Transverse colon (tissue), 4 donors: ENCODE data around the gene MMP21. TPM values are rescaled to one million over a fixed set of nuclear protein-coding genes. Genes with fewer than 3 reads are reported as not detected.

Source experiments
- DNase-seq: peaks from one replicate; pipeline ENCODE4 v3.0.0-alpha.2; 2019
- H3K27ac ChIP-seq, 4 donors: fragments of 200-600 bp; sonication (generic); 2 replicates each; pipeline ENCODE4 v1.5.1; 2016 to 2018; ENCODE audit warnings: inconsistent platforms in 4 of 4
- H3K27me3 ChIP-seq: fragments of 200-600 bp; sonication (generic); 2 replicates; pipeline ENCODE4 v1.5.1; 2017; ENCODE audit warnings: inconsistent platforms
- H3K36me3 ChIP-seq, 4 donors: fragments of 200-600 bp; sonication (generic); 2 replicates each; pipeline ENCODE4 v1.5.1; 2017 to 2019; ENCODE audit warnings: inconsistent platforms in 4 of 4
- H3K4me1 ChIP-seq, 4 donors: fragments of 200-600 bp; sonication (generic); 2 replicates each; pipeline ENCODE4 v1.5.1; 2017 to 2020; ENCODE audit warnings: inconsistent platforms in 4 of 4
- H3K4me3 ChIP-seq, 4 donors: fragments of 200-600 bp; sonication (generic); 1 replicate in 1 of 4; 2 replicates in 3 of 4; pipeline versions ENCODE4 v1.5.1 to v1.6.1; 2017 to 2019; ENCODE audit warnings: inconsistent platforms in 4 of 4
- H3K9me3 ChIP-seq, 2 donors: fragments of 200-600 bp; sonication (generic); 2 replicates each; pipeline ENCODE4 v1.5.1; 2017 to 2019; ENCODE audit warnings: inconsistent platforms in 2 of 2
- EP300 ChIP-seq: sonication (generic); formaldehyde crosslinking; IDR thresholded peaks from one replicate; pipeline ENCODE4 v1.6.1; 2017; ENCODE audit warnings: antibody characterized with exemption, low read depth
- POLR2A ChIP-seq: fragments of 450-650 bp; IDR thresholded peaks from one replicate; pipeline ENCODE4 v1.6.1; 2016; ENCODE audit warnings: antibody characterized with exemption, mild to moderate bottlenecking, moderate library complexity
- POLR2AphosphoS5 ChIP-seq, 3 donors: sonication (generic); formaldehyde crosslinking; IDR thresholded peaks; one replicate each; pipeline ENCODE4 v1.6.1; 2016; ENCODE audit warnings: antibody characterized with exemption in 3 of 3
- WGBS, 2 donors: methylation state at CpG; one replicate each; pipeline ENCODE4 v1.1.5; 2018; ENCODE audit warnings: low coverage in 1 of 2; 5-methylcytosine and 5-hydroxymethylcytosine counted together
- in situ Hi-C, 4 donors: fragments of 200-750 bp; cut with MboI; loops; one replicate each; pipeline versions ENCODE4 v1.15.0 to v1.15.1; 2017; ENCODE audit warnings: low sequenced_read_pairs in 3 of 4, low pct_ligation_motif_present in 1 of 4, low pct_unique_long_range_greater_than_20kb in 1 of 4
- intact Hi-C: fragments of 100-400 bp; cut with DNase I; formaldehyde crosslinking; loops from one replicate; pipeline ENCODE4 v1.15.1; 2023; ENCODE audit warnings: low total_unique reads
- total RNA-seq, 4 donors: library from RNA; depleted of rRNA; stranded (reverse); fragments of >200 nt; gene quantifications; one replicate each; pipeline ENCODE4 v1.1.0, GENCODE V29; 2016
- TF ChIP-seq, protein P1 (sequence below), 5 experiments: fragments of 200-600 bp in 3 of 5; fragments of 450-650 bp in 2 of 5; sonication (generic) in 3 of 5; IDR thresholded peaks; 1 replicate in 2 of 5; 2 replicates in 3 of 5; pipeline ENCODE4 v1.5.1; 2016 to 2017; ENCODE audit warnings: antibody characterized with exemption in 5 of 5, inconsistent platforms in 3 of 5, mild to moderate bottlenecking in 2 of 5, moderate library complexity in 1 of 5

Gene MMP21, protein sequence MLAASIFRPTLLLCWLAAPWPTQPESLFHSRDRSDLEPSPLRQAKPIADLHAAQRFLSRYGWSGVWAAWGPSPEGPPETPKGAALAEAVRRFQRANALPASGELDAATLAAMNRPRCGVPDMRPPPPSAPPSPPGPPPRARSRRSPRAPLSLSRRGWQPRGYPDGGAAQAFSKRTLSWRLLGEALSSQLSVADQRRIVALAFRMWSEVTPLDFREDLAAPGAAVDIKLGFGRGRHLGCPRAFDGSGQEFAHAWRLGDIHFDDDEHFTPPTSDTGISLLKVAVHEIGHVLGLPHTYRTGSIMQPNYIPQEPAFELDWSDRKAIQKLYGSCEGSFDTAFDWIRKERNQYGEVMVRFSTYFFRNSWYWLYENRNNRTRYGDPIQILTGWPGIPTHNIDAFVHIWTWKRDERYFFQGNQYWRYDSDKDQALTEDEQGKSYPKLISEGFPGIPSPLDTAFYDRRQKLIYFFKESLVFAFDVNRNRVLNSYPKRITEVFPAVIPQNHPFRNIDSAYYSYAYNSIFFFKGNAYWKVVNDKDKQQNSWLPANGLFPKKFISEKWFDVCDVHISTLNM
- under 1 TPM in 2 of 4 donors, not detected in 2; 0.16 to 1.00 TPM for total RNA-seq

DNA sequence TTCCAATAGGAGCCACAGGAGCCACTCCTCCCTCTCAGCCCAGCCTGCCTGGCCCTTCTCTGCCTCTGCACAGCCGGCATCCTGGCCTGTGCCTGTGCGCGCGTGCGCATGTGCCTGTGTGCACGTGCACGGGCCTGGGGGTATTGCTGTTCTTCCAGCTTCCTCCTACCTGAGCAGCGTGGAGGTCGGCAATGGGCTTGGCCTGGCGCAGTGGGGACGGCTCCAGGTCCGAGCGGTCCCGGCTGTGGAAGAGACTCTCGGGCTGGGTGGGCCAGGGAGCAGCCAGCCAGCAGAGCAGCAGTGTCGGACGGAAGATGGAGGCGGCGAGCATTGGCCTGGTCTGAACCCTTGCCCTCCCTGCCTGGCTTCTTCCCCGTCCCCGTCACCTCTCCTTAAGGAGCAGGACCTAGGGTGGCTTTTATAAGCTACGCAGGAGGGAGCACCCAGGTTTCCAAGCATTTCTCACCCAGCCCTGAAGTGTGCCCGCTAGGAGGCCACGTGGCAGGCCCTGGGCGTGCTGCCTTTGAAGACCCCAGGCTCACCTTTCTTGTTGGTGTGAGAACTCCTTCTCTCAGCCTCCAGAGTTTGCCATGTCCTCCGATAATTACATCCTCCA lies at the start of gene MMP21:
Gene MMP21, minus strand, starts transcription at position 331 of the 616 bp plus-strand sequence. Its CDS starts 0 bp downstream, at position 331.
- 90 to 94% methylated on average over 2 to 26 of the region's 26 CpGs for WGBS, 2 donors
- Histone ChIP-seq H3K9me3 (no peaks in the 10 kb centered on the region), H3K27ac (no peak within 1 kb of the TSS), H3K27me3 (no peaks in the 10 kb centered on the region), H3K36me3 (no peaks in the 10 kb centered on the region), H3K4me1 (no peaks in the 10 kb centered on the region), H3K4me3 (no peak within 1 kb of the TSS)
- intact Hi-C loops: no loop called here
- TF ChIP-seq, protein P1, sequence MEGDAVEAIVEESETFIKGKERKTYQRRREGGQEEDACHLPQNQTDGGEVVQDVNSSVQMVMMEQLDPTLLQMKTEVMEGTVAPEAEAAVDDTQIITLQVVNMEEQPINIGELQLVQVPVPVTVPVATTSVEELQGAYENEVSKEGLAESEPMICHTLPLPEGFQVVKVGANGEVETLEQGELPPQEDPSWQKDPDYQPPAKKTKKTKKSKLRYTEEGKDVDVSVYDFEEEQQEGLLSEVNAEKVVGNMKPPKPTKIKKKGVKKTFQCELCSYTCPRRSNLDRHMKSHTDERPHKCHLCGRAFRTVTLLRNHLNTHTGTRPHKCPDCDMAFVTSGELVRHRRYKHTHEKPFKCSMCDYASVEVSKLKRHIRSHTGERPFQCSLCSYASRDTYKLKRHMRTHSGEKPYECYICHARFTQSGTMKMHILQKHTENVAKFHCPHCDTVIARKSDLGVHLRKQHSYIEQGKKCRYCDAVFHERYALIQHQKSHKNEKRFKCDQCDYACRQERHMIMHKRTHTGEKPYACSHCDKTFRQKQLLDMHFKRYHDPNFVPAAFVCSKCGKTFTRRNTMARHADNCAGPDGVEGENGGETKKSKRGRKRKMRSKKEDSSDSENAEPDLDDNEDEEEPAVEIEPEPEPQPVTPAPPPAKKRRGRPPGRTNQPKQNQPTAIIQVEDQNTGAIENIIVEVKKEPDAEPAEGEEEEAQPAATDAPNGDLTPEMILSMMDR (IDR thresholded peaks at IDR 0.05): no peak
- no peak for TF ChIP-seq EP300
- DNase-seq: no peak
- in situ Hi-C loops: no loop called here

DNA sequence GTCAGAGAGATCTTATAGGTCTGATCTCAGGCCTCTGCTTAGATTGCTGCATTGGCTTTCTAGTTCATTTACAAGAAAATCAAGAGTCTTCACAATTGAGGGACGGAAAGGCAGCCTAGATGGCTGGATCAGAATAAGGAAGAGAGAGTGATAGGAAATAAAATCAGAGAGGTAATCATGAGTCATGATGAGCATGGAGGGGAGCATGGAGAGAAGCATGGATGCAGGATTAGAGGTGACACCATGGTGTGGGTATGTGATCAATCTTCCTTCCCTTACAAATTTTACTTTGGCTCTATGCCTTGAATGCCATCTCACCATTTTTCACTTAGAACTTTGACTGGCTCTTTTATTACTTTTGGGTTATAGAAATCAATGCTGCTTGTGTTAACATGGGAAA lies 49.1 kb upstream of the MMP21 start:
- TF ChIP-seq, protein P1 (IDR thresholded peaks at IDR 0.05): no peak
- TF ChIP-seq EP300: no peak
- TF ChIP-seq POLR2A: no peak
- no peak for TF ChIP-seq POLR2AphosphoS5 (IDR thresholded peaks at IDR 0.05)
- no peaks in the 10 kb centered on the region for H3K27me3 ChIP-seq
- peak overlapping the region in 2 of 4 donors; percentile 92 for H3K4me3 ChIP-seq
- H3K27ac ChIP-seq: no peak overlapping the region
- peaks cover 17 to 38% (median 31%) of the 10 kb centered on the region in 4 donors for H3K4me1 ChIP-seq
- DNase-seq: no peak
- H3K36me3 ChIP-seq: peaks cover 0 to 31% (median 11%) of the 10 kb centered on the region in 4 donors
- in situ Hi-C loops: no loop called here
- 73 to 83% methylated on average over 1 of the region's 1 CpG for WGBS, 2 donors
- no peaks in the 10 kb centered on the region for H3K9me3 ChIP-seq
- intact Hi-C loops: no loop called here

DNA sequence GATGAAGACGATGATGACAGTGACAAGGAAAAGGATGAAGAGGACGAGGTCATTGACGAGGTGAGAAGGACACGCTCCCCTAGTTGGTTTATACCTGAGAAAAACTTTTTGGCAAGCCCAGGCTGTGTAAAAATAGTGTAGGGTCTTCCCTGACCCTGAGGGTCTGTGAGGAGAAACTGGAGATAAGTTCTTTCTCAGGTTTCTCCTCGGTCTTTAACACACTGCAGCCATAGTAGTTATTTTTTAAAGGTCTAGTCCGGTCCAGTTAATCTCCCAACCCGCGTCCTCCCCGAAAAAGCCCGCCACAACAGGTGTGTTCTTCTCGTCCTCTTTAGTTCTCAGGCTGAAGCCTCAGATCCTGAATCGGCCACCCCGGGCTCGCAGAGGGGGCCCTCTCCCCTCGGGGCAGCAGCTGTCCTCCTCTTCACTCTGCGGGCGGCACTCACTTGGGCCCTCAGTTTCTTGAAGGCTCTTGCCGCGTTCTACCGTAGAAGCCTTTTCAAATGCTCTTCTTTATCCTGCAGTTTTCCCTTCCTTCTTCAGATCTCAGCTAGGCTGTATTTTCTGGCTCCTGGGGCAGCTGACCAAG lies 48.1 kb upstream of the MMP21 start:
- WGBS, 2 donors: 1 to 2% methylated on average over 9 to 20 of the region's 20 CpGs
- no peak for DNase-seq
- Histone ChIP-seq H3K36me3 (peaks cover 0 to 23% (median 9%) of the 10 kb centered on the region in 4 donors), H3K9me3 (no peaks in the 10 kb centered on the region), H3K4me1 (peaks cover 17 to 38% (median 31%) of the 10 kb centered on the region in 4 donors), H3K27ac (peak overlapping the region; percentile 87 to 92 (median 90)), H3K4me3 (peak overlapping the region; percentile 70 to 92 (median 90)), H3K27me3 (no peaks in the 10 kb centered on the region)
- intact Hi-C loops: no loop called here
- no peak for TF ChIP-seq EP300
- TF ChIP-seq POLR2AphosphoS5 (IDR thresholded peaks at IDR 0.05): peak in 1 of 3 donors; percentile 1
- in situ Hi-C loops: no loop called here

DNA sequence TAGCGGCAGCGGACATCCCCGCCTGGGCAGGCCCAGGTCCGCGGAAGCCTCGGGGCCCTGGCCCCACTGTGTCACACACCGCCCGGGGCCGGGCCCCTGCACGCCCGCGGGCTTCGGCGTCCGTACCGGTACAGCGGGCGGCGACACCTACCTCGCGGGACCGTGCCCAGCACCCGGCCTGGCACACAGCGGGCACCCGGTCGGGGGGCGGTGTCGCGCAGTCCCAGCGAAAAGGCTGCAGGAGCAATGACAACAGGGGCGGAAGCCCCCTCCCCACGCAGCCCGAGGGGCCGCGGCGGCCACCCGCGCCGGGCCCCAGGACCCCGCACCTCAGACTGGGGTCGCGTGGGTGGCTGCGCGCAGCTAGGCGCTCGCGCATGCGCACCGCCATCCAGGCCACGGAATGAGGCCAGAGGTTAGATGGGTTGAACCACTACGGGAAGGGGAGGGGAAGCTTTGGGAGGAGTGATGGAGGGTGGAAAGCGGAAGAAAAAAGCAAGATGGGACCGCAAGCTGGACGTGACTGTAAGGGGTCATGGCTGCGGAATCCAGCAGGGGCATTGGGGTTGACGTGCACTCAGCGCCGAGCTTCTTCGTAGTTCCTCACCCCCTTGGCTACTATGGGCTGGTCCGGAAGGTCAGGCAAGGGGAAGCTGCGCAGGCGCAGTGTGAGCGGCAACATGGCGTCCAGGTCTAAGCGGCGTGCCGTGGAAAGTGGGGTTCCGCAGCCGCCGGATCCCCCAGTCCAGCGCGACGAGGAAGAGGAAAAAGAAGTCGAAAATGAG lies 47.4 kb upstream of the MMP21 start, which contains the start of the genes BCCIP and UROS:
Gene BCCIP, plus strand, starts transcription at position 669 of the 785 bp plus-strand sequence. Its CDS starts 12 bp downstream, at position 681.
Gene UROS, minus strand, starts transcription at position 381 of the 785 bp plus-strand sequence. CDS start 6,759 bp downstream, outside the sequence.
- intact Hi-C loops (no loop called here), in situ Hi-C loops (no loop called here)
- Histone ChIP-seq H3K27ac (peak within 1 kb of the TSS; percentile 87 to 92 (median 90)), H3K4me1 (peaks cover 17 to 38% (median 31%) of the 10 kb centered on the region in 4 donors), H3K36me3 (peaks cover 0 to 16% (median 5%) of the 10 kb centered on the region in 4 donors), H3K9me3 (no peaks in the 10 kb centered on the region), H3K4me3 (peak within 1 kb of the TSS; percentile 70 to 92 (median 90)), H3K27me3 (no peaks in the 10 kb centered on the region)
- WGBS, 2 donors: 0% methylated on average over 13 to 43 of the region's 74 CpGs
- TF ChIP-seq POLR2A (peak; percentile 68), EP300 (no peak), POLR2AphosphoS5 (IDR thresholded peaks at IDR 0.05) (peak; percentile 54 to 87 (median 76))
- peak; percentile 92 for DNase-seq
